GM19025 (cell line): ENCODE results near the gene ZFPM1.
"Not testable (repeated sequence)": the region's sequence is repeated elsewhere in the genome, so short reads cannot be mapped to it uniquely, and the experiment has no call there.

Experiments used
- ATAC-seq: cut with Tn5 transposase; IDR thresholded peaks from one replicate; pipeline ENCODE4 v1.9.1; 2021; ENCODE audit warnings: mild to moderate bottlenecking, low read depth, moderate library complexity; ENCODE audit not compliant: unreplicated experiment

The ZFPM1 gene

GRCh38 chr16:88509749-88510069 lies 56.6 kb downstream of the ZFPM1 start:
- no peak for ATAC-seq

- no peak for ATAC-seq
These were observed 57.3 kb downstream of the ZFPM1 start for GRCh38 chr16:88510091-88510994.

- ATAC-seq, result no peak
These were observed 58.0 kb downstream of the ZFPM1 start for GRCh38 chr16:88511060-88511459.

- ATAC-seq, result no peak
These were observed 58.8 kb downstream of the ZFPM1 start for GRCh38 chr16:88511906-88512305.

- no peak for ATAC-seq
These were observed 59.9 kb downstream of the ZFPM1 start for GRCh38 chr16:88512728-88513696.

GRCh38 chr16:88514070-88514469 lies 61.0 kb downstream of the ZFPM1 start:
- ATAC-seq, result no peak

- ATAC-seq, result no peak
These were observed 61.6 kb downstream of the ZFPM1 start for GRCh38 chr16:88514526-88515232.

GRCh38 chr16:88515371-88515770 lies 62.3 kb downstream of the ZFPM1 start:
- ATAC-seq, result no peak

- no peak for ATAC-seq
These were observed 63.0 kb downstream of the ZFPM1 start for GRCh38 chr16:88515925-88516594.

- no peak for ATAC-seq
These were observed 63.6 kb downstream of the ZFPM1 start for GRCh38 chr16:88516601-88517061.

- not testable (repeated sequence) for ATAC-seq
These were observed 64.2 kb downstream of the ZFPM1 start for GRCh38 chr16:88517208-88517774.

- ATAC-seq, result not testable (repeated sequence)
These were observed 65.5 kb downstream of the ZFPM1 start for GRCh38 chr16:88518411-88519111.

GRCh38 chr16:88519240-88519639 lies 66.2 kb downstream of the ZFPM1 start:
- ATAC-seq, result no peak

- ATAC-seq, result no peak
These were observed 67.0 kb downstream of the ZFPM1 start for GRCh38 chr16:88519938-88520653.

GRCh38 chr16:88521674-88522073 lies 68.6 kb downstream of the ZFPM1 start:
- ATAC-seq, result no peak

GRCh38 chr16:88522276-88522949 lies 69.3 kb downstream of the ZFPM1 start:
- ATAC-seq, result no peak

- no peak for ATAC-seq
These were observed 70.5 kb downstream of the ZFPM1 start for GRCh38 chr16:88523309-88524161.
